ENCODE measurements around the gene HYAL1.
"Not testable (repeated sequence)": the region's sequence is repeated elsewhere in the genome, so short reads cannot be mapped to it uniquely, and the experiment has no call there.

HYAL1 gene

GRCh38 chr3:50278123-50278879 lies 25.1 kb downstream of the HYAL1 start:
- DNase-seq, result peak in 2 of 10 donors; percentile 27 to 92
- intact Hi-C loops (cut with DNase I), result loop anchor here (10.0 kb wide), 1 partner anchor 46 kb away; the partner anchor contains the start of genes HYAL2 and TUSC2

- no peak for DNase-seq
- intact Hi-C loops (cut with DNase I), result loop anchor here (10.0 kb wide), 1 partner anchor 48 kb away; the partner anchor contains the start of genes HYAL2 and TUSC2
These were observed 26.6 kb downstream of the HYAL1 start for GRCh38 chr3:50276762-50277101.

GRCh38 chr3:50275996-50276761 lies 27.2 kb downstream of the HYAL1 start:
- no peak for DNase-seq
- intact Hi-C loops (cut with DNase I), result loop anchor here (10.0 kb wide), 1 partner anchor 49 kb away; the partner anchor contains the start of genes HYAL2 and TUSC2

- intact Hi-C loops (cut with DNase I), result loop anchor here (10.0 kb wide), 1 partner anchor 49 kb away; the partner anchor contains the start of genes HYAL2 and TUSC2
- DNase-seq, result no peak
These were observed 28.0 kb downstream of the HYAL1 start for GRCh38 chr3:50275141-50275995.

- intact Hi-C loops (cut with DNase I), result loop anchor here (5.0 to 10.0 kb wide), 2 partner anchors 50 to 82 kb away; partner anchors contain the start of genes GNAT1, HYAL2 and TUSC2
- peak in 4 of 10 donors; percentile 39 to 63 (median 52) for DNase-seq
These were observed 28.8 kb downstream of the HYAL1 start for GRCh38 chr3:50274371-50275104.

GRCh38 chr3:50273689-50274065 lies 29.7 kb downstream of the HYAL1 start:
- no peak for DNase-seq
- intact Hi-C loops (cut with DNase I), result loop anchor here (1.0 to 10.0 kb wide), 4 partner anchors 46 to 152 kb away; partner anchors contain the start of genes GNAT1, HYAL2 and TUSC2

GRCh38 chr3:50272911-50273688 lies 30.3 kb downstream of the HYAL1 start:
- intact Hi-C loops (cut with DNase I), result loop anchor here (1.0 to 10.0 kb wide), 5 partner anchors 13 to 152 kb away; partner anchors contain the start of genes GNAT1, HYAL2 and TUSC2
- DNase-seq, result peak; percentile 79 to 98 (median 92)

- intact Hi-C loops (cut with DNase I), result loop anchor here (1.0 to 10.0 kb wide), 3 partner anchors 12 to 80 kb away; partner anchors contain the start of genes GNAT1, HYAL2 and TUSC2
- DNase-seq, result not testable (repeated sequence)
These were observed 30.9 kb downstream of the HYAL1 start for GRCh38 chr3:50272538-50272910.

GRCh38 chr3:50271314-50271936 lies 31.9 kb downstream of the HYAL1 start:
- no peak for DNase-seq
- intact Hi-C loops (cut with DNase I), result loop anchor here (5.0 to 10.0 kb wide), 2 partner anchors 53 to 79 kb away; partner anchors contain the start of genes GNAT1, HYAL2 and TUSC2

GRCh38 chr3:50270422-50271224 lies 32.8 kb downstream of the HYAL1 start:
- DNase-seq, result peak in 2 of 10 donors; percentile 34 to 86
- intact Hi-C loops (cut with DNase I), result loop anchor here (5.0 to 10.0 kb wide), 2 partner anchors 54 to 78 kb away; partner anchors contain the start of genes GNAT1, HYAL2 and TUSC2

- no peak for DNase-seq
- intact Hi-C loops (cut with DNase I), result loop anchor here (5.0 to 10.0 kb wide), 2 partner anchors 55 to 78 kb away; partner anchors contain the start of genes GNAT1, HYAL2 and TUSC2
These were observed 33.4 kb downstream of the HYAL1 start for GRCh38 chr3:50269977-50270413.

- intact Hi-C loops (cut with DNase I), result no loop called here
These were observed 33.9 kb downstream of the HYAL1 start for GRCh38 chr3:50269460-50269859.

GRCh38 chr3:50268703-50269451 lies 34.5 kb downstream of the HYAL1 start, which contains the start of gene SEMA3B:
TSS of gene SEMA3B (plus strand) at chr3:50269147. CDS start at chr3:50269241, 94 bp downstream.
- intact Hi-C loops (cut with DNase I), result no loop called here
- peak in 5 of 10 donors; percentile 53 to 92 (median 67) for DNase-seq

More at GRCh38 chr3:50269460-50269859, 33.9 kb downstream of the HYAL1 start:
- no peak for DNase-seq

- DNase-seq, result peak in 1 of 10 donors; percentile 38
- intact Hi-C loops (cut with DNase I), result no loop called here
These were observed 35.1 kb downstream of the HYAL1 start for GRCh38 chr3:50268276-50268675.

GRCh38 chr3:50267280-50267913 lies 36.0 kb downstream of the HYAL1 start:
- intact Hi-C loops (cut with DNase I), result no loop called here
- DNase-seq, result peak; percentile 62 to 96 (median 68)
